ENCODE data around the gene RPAIN. TPM values are rescaled to one million over a fixed set of nuclear protein-coding genes. Genes with fewer than 3 reads are reported as not detected.

The RPAIN gene
- polyA plus RNA-seq, 1 donor from 2014 or later: 451 TPM

GRCh38 chr17:5437721-5438317 is 17.8 kb downstream of the RPAIN start:
- no peaks in the 10 kb centered on the region for H3K27me3 ChIP-seq (ENCODE audit: insufficient read depth, low read depth, low read length)
- H3F3A ChIP-seq (ENCODE audit: insufficient read depth, low read length, poor library complexity, severe bottlenecking): no peaks in the 10 kb centered on the region
- H3K4me2 ChIP-seq (ENCODE audit: low read length): peak overlapping the region; percentile 40
- H3K9me2 ChIP-seq (ENCODE audit: insufficient read depth, low read length): no peaks in the 10 kb centered on the region
- peaks cover 10% of the 10 kb centered on the region for H3K36me3 ChIP-seq (ENCODE audit: insufficient read depth, low read length)
- H2AFZ ChIP-seq (ENCODE audit: low read depth, low read length): no peak overlapping the region
- TF ChIP-seq EP300 (conservative IDR thresholded peaks at IDR 0.05; ENCODE audit: poor library complexity, severe bottlenecking): no peak
- no peak for TF ChIP-seq POLR2AphosphoS5 (IDR thresholded peaks at IDR 0.05)
- TF ChIP-seq CTCF (IDR thresholded peaks at IDR 0.05; ENCODE audit: poor library complexity, severe bottlenecking): no peak
- no peak for TF ChIP-seq MXI1 (conservative IDR thresholded peaks at IDR 0.05; ENCODE audit: poor library complexity, severe bottlenecking)
- no peak for TF ChIP-seq TAF1 (IDR thresholded peaks at IDR 0.05; ENCODE audit: low read depth)
- TF ChIP-seq, protein P1, sequence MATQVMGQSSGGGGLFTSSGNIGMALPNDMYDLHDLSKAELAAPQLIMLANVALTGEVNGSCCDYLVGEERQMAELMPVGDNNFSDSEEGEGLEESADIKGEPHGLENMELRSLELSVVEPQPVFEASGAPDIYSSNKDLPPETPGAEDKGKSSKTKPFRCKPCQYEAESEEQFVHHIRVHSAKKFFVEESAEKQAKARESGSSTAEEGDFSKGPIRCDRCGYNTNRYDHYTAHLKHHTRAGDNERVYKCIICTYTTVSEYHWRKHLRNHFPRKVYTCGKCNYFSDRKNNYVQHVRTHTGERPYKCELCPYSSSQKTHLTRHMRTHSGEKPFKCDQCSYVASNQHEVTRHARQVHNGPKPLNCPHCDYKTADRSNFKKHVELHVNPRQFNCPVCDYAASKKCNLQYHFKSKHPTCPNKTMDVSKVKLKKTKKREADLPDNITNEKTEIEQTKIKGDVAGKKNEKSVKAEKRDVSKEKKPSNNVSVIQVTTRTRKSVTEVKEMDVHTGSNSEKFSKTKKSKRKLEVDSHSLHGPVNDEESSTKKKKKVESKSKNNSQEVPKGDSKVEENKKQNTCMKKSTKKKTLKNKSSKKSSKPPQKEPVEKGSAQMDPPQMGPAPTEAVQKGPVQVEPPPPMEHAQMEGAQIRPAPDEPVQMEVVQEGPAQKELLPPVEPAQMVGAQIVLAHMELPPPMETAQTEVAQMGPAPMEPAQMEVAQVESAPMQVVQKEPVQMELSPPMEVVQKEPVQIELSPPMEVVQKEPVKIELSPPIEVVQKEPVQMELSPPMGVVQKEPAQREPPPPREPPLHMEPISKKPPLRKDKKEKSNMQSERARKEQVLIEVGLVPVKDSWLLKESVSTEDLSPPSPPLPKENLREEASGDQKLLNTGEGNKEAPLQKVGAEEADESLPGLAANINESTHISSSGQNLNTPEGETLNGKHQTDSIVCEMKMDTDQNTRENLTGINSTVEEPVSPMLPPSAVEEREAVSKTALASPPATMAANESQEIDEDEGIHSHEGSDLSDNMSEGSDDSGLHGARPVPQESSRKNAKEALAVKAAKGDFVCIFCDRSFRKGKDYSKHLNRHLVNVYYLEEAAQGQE (IDR thresholded peaks at IDR 0.05; ENCODE audit: borderline replicate concordance): no peak
- H3K9me3 ChIP-seq (ENCODE audit: low read length): no peaks in the 10 kb centered on the region
- no peaks in the 10 kb centered on the region for H4K20me1 ChIP-seq (ENCODE audit: insufficient read depth)
- H3K79me2 ChIP-seq (replicated peaks; ENCODE audit: insufficient read depth, low read length): peaks cover 29% of the 10 kb centered on the region
- peak overlapping the region; percentile 76 for H3K9ac ChIP-seq (ENCODE audit: low read length)
- peak overlapping the region; percentile 76 for H3K4me3 ChIP-seq (ENCODE audit: low read length)
- H3K27ac ChIP-seq (ENCODE audit: low read length): no peak overlapping the region

DNA sequence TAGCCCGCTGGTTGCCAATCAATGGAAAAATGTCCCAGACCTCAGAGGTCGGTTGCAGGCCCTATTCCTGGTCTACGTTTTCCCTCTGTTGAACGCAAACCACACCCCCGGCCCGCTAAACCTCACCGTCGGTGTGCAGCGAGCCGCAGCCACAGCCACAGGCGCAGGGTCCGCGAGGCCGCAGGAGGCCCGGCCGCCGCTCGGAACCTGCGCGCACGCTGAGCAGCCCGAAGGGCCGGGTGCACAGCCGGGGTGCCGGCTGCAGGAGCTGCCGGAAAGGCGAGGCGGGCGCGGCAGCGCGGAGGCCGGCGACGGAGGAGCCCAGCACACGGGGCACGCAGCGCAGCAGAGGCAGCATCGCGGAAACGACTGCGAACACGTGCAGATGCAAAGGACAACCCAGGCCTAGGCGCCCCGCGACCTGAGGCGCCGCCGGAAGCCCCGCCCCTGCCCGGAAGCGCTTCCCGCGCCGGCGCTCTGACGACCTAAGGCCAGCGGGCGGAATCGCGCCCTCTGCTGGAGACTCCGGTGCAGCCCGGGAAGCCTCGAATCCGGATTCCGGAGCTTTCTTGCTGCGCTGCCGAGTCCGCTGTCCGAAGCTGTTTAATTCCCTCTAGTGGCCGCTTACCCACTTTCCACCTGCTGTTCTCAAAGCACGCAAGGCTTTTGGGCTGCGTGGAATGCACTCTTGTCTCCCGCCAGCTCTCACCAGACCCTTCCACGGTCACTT is 18.9 kb downstream of the RPAIN start, which contains the start of gene C1QBP:
C1QBP (minus strand) TSS at position 440 of the 730 bp plus-strand sequence; CDS start at position 358, 82 bp downstream.
- peak within 1 kb of the TSS; percentile 50 for H3K27ac ChIP-seq (ENCODE audit: low read length)

More for the DNA sequence above, 18.9 kb downstream of the RPAIN start, which contains the start of gene C1QBP:
- H4K20me1 ChIP-seq (ENCODE audit: insufficient read depth): no peaks in the 10 kb centered on the region
- H3K4me3 ChIP-seq (ENCODE audit: low read length): peak within 1 kb of the TSS; percentile 76
- H3K4me2 ChIP-seq (ENCODE audit: low read length): peak within 1 kb of the TSS; percentile 60
- peak; percentile 99 for TF ChIP-seq CTCF (IDR thresholded peaks at IDR 0.05; ENCODE audit: poor library complexity, severe bottlenecking)
- TF ChIP-seq TAF1 (IDR thresholded peaks at IDR 0.05; ENCODE audit: low read depth): no peak
- TF ChIP-seq MXI1 (conservative IDR thresholded peaks at IDR 0.05; ENCODE audit: poor library complexity, severe bottlenecking): peak; percentile 98
- TF ChIP-seq EP300 (conservative IDR thresholded peaks at IDR 0.05; ENCODE audit: poor library complexity, severe bottlenecking): no peak
- no peak for TF ChIP-seq EZH2 (IDR thresholded peaks at IDR 0.05; ENCODE audit: borderline replicate concordance, insufficient read depth, low read length, poor library complexity, severe bottlenecking)
- TF ChIP-seq RAD21 (conservative IDR thresholded peaks at IDR 0.05): peak; percentile 58
- peak; percentile 71 for TF ChIP-seq POLR2AphosphoS5 (IDR thresholded peaks at IDR 0.05)
- TF ChIP-seq, protein P1 (IDR thresholded peaks at IDR 0.05; ENCODE audit: borderline replicate concordance): peak; percentile 49
- peak; percentile 81 for TF ChIP-seq SMC3 (conservative IDR thresholded peaks at IDR 0.05; ENCODE audit: poor library complexity)
- peaks cover 29% of the 10 kb centered on the region for H3K79me2 ChIP-seq (replicated peaks; ENCODE audit: insufficient read depth, low read length)
- no peaks in the 10 kb centered on the region for H3K9me2 ChIP-seq (ENCODE audit: insufficient read depth, low read length)
- peaks cover under 1% of the 10 kb centered on the region for H3K36me3 ChIP-seq (ENCODE audit: insufficient read depth, low read length)
- H2AFZ ChIP-seq (ENCODE audit: low read depth, low read length): peak within 1 kb of the TSS; percentile 27
- H3K27me3 ChIP-seq (ENCODE audit: insufficient read depth, low read depth, low read length): no peaks in the 10 kb centered on the region
- no peaks in the 10 kb centered on the region for H3F3A ChIP-seq (ENCODE audit: insufficient read depth, low read length, poor library complexity, severe bottlenecking)
- H3K9ac ChIP-seq (ENCODE audit: low read length): peak within 1 kb of the TSS; percentile 76
- H3K9me3 ChIP-seq (ENCODE audit: low read length): no peaks in the 10 kb centered on the region
